ENCODE measurements around the gene GINS3. TPM values are rescaled to one million over a fixed set of nuclear protein-coding genes. Genes with fewer than 3 reads are reported as not detected.

GINS3 gene
- polyA plus RNA-seq, 1 experiment, result 4.6 TPM

- no peaks in the 10 kb centered on the region for H3K36me3 ChIP-seq (ENCODE audit: control insufficient read depth, insufficient read depth, low read length)
- H3K27me3 ChIP-seq (ENCODE audit: control insufficient read depth, insufficient read depth, low read length), result peaks cover 6% of the 10 kb centered on the region
- no peak for DNase-seq (ENCODE audit: low read depth)
- TF ChIP-seq CTCF (IDR thresholded peaks at IDR 0.05; ENCODE audit: insufficient read depth, low read depth, low read length), result no peak
- ChIA-PET POLR2A (no interaction called here), CTCF (interaction anchor here (1.5 kb wide), 1 partner anchor 36 kb away, joined by 3 read pairs; no protein-coding TSS in a partner anchor)
- no peak overlapping the region for H3K4me3 ChIP-seq (ENCODE audit: low read depth, low read length)
Observed at GRCh38 chr16:58451265-58451689, 59.0 kb downstream of the GINS3 start.

- Histone ChIP-seq H3K4me3 (ENCODE audit: low read depth, low read length) (no peak overlapping the region), H3K27me3 (ENCODE audit: control insufficient read depth, insufficient read depth, low read length) (peaks cover 6% of the 10 kb centered on the region), H3K36me3 (ENCODE audit: control insufficient read depth, insufficient read depth, low read length) (no peaks in the 10 kb centered on the region)
- TF ChIP-seq CTCF (IDR thresholded peaks at IDR 0.05; ENCODE audit: insufficient read depth, low read depth, low read length), result no peak
- no peak for DNase-seq (ENCODE audit: low read depth)
- ChIA-PET POLR2A (no interaction called here), CTCF (interaction anchor here (1.5 kb wide), 1 partner anchor 36 kb away, joined by 3 read pairs; no protein-coding TSS in a partner anchor)
Observed at GRCh38 chr16:58451945-58452401, 59.7 kb downstream of the GINS3 start.

- TF ChIP-seq CTCF (IDR thresholded peaks at IDR 0.05; ENCODE audit: insufficient read depth, low read depth, low read length), result no peak
- peaks cover 6% of the 10 kb centered on the region for H3K27me3 ChIP-seq (ENCODE audit: control insufficient read depth, insufficient read depth, low read length)
- no peaks in the 10 kb centered on the region for H3K36me3 ChIP-seq (ENCODE audit: control insufficient read depth, insufficient read depth, low read length)
- H3K4me3 ChIP-seq (ENCODE audit: low read depth, low read length), result no peak overlapping the region
- no peak for DNase-seq (ENCODE audit: low read depth)
- ChIA-PET CTCF (interaction anchor here (1.5 kb wide), 1 partner anchor 35 kb away, joined by 3 read pairs; no protein-coding TSS in a partner anchor), POLR2A (no interaction called here)
Observed at GRCh38 chr16:58452640-58453039, 60.4 kb downstream of the GINS3 start.

- no peak for DNase-seq (ENCODE audit: low read depth)
- ChIA-PET CTCF (interaction anchor here (0.6 to 1.2 kb wide), 3 partner anchors 89 to 379 kb away, joined by 3 read pairs; no protein-coding TSS in a partner anchor), POLR2A (no interaction called here)
Observed at GRCh38 chr16:58454178-58454577, 61.9 kb downstream of the GINS3 start.

GRCh38 chr16:58454856-58455255 lies 62.6 kb downstream of the GINS3 start:
- no peak for TF ChIP-seq CTCF (IDR thresholded peaks at IDR 0.05; ENCODE audit: insufficient read depth, low read depth, low read length)
- CTCF ChIA-PET, result interaction anchor here (0.6 to 1.2 kb wide), 2 partner anchors 90 to 118 kb away, joined by 3 read pairs; no protein-coding TSS in a partner anchor
- POLR2A ChIA-PET, result no interaction called here
- no peaks in the 10 kb centered on the region for H3K36me3 ChIP-seq (ENCODE audit: control insufficient read depth, insufficient read depth, low read length)
- peaks cover 6% of the 10 kb centered on the region for H3K27me3 ChIP-seq (ENCODE audit: control insufficient read depth, insufficient read depth, low read length)
- H3K4me3 ChIP-seq (ENCODE audit: low read depth, low read length), result no peak overlapping the region
- no peak for DNase-seq (ENCODE audit: low read depth)

More at GRCh38 chr16:58454178-58454577, 61.9 kb downstream of the GINS3 start:
- H3K36me3 ChIP-seq (ENCODE audit: control insufficient read depth, insufficient read depth, low read length), result no peaks in the 10 kb centered on the region
- H3K4me3 ChIP-seq (ENCODE audit: low read depth, low read length), result no peak overlapping the region
- no peak for TF ChIP-seq CTCF (IDR thresholded peaks at IDR 0.05; ENCODE audit: insufficient read depth, low read depth, low read length)
- H3K27me3 ChIP-seq (ENCODE audit: control insufficient read depth, insufficient read depth, low read length), result peaks cover 6% of the 10 kb centered on the region

Small RNA genes within 50 kb of the gene (small RNA-seq; reads per million reads assigned to genes)
- gene RNU6-1110P (ENCODE audit: insufficient read length, low read depth, low replicate concordance), result not detected
- gene RNU6-269P (ENCODE audit: insufficient read length, low read depth, low replicate concordance), result not detected

Other genes with a start within 250 kb of the GINS3 start
- gene CSNK2A2, start 194.4 kb upstream of the GINS3 start, polyA plus RNA-seq (2011; rRNA removed), result 22.5 and 32.8 TPM in 2 replicates
- not detected in 2 replicates for gene PRSS54, start 97.4 kb upstream of the GINS3 start, polyA plus RNA-seq (2011; rRNA removed)
- 11.6 and 20.7 TPM in 2 replicates for gene NDRG4, start 107.7 kb downstream of the GINS3 start, polyA plus RNA-seq (2011; rRNA removed)
- 7.4 and 8.2 TPM in 2 replicates for gene SETD6, start 123.0 kb downstream of the GINS3 start, polyA plus RNA-seq (2011; rRNA removed)
- 133 and 155 TPM in 2 replicates for gene CNOT1, start 237.4 kb downstream of the GINS3 start, polyA plus RNA-seq (2011; rRNA removed)